Thoracic aorta (tissue), 2 donors: Measurements from ENCODE around the gene MRNIP. TPM values are rescaled to one million over a fixed set of nuclear protein-coding genes. Genes with fewer than 3 reads are reported as not detected.

Source experiments
- ATAC-seq: fragments of 150-250 bp; one replicate; pipeline ENCODE4 v1.8.0; 2017; ENCODE audit warnings: low read depth; ENCODE audit not compliant: insufficient number of reproducible peaks, low FRiP score
- DNase-seq: peaks from one replicate; pipeline ENCODE4 v3.0.0-alpha.2; 2020; ENCODE audit warnings: low spot score
- H3K27ac ChIP-seq, 2 donors: fragments of 200-600 bp; sonication (generic); 1 replicate in 1 of 2; 2 replicates in 1 of 2; pipeline ENCODE4 v1.5.1; 2016; ENCODE audit warnings: mild to moderate bottlenecking in 2 of 2, moderate library complexity in 2 of 2
- H3K27me3 ChIP-seq: fragments of 200-600 bp; sonication (generic); replicated peaks from 2 replicates; pipeline ENCODE4 v1.6.0; 2016; ENCODE audit warnings: mild to moderate bottlenecking; ENCODE audit not compliant: insufficient read depth
- H3K36me3 ChIP-seq: fragments of 200-600 bp; sonication (generic); one replicate; pipeline ENCODE4 v1.5.1; 2016
- H3K4me1 ChIP-seq, 2 donors: fragments of 200-600 bp; sonication (generic); 1 replicate in 1 of 2; 2 replicates in 1 of 2; pipeline versions ENCODE4 v1.5.1 to v1.6.0; 2016; ENCODE audit warnings: low read depth in 2 of 2, mild to moderate bottlenecking in 1 of 2; ENCODE audit not compliant: control insufficient read depth in 1 of 2
- H3K4me3 ChIP-seq: fragments of 200-600 bp; sonication (generic); 2 replicates; pipeline ENCODE4 v1.5.1; 2016; ENCODE audit warnings: mild to moderate bottlenecking
- H3K9me3 ChIP-seq: fragments of 200-600 bp; sonication (generic); 2 replicates; pipeline ENCODE4 v1.5.1; 2016
- total RNA-seq, 2 donors: library from RNA; depleted of rRNA; stranded (reverse); fragments of >200 nt; gene quantifications; one replicate each; pipeline versions ENCODE4 v1.1.0 to v1.2.3, GENCODE V29; 2016
- TF ChIP-seq, protein P1 (sequence below): fragments of 200-600 bp; sonication (generic); IDR thresholded peaks from one replicate; pipeline ENCODE4 v1.5.1; 2019; ENCODE audit warnings: antibody characterized with exemption

The MRNIP gene
- total RNA-seq, 2 donors from 2014 or later: 46.2 to 54.2 TPM

DNA sequence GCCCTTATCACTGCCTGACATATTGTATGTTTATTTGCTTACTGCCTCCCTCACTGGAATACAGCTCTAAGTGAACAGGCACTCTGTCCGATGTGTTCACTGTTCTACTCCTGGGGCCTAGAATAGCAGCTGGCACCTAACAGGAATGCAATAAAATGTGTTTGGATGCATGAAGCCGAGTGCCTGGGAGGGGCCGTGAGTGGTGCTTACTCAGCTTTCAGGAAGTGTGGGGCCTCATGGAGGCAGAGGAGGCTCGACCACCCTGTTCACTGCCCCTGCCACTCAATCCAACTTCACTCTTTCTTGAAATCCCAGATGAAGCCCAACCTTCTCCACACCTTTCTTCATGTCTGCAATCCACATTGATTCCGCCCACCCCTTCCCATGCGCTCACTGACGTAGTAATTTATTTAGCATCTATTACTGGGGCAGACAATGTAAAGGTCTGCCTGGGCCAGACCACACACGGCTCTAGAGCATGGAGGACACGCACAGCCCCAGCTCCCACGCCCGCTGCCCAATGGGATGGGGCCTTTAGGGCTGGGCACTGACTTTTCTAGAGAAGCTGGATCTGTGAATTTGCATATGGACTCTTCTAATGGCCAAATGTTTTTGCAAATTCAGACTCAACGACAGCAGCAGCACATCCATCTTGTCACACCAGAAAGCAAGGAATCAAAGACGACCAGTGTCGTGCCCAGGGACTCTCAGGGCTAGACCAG, 27.7 kb upstream of the MRNIP start:
- TF ChIP-seq, protein P1, sequence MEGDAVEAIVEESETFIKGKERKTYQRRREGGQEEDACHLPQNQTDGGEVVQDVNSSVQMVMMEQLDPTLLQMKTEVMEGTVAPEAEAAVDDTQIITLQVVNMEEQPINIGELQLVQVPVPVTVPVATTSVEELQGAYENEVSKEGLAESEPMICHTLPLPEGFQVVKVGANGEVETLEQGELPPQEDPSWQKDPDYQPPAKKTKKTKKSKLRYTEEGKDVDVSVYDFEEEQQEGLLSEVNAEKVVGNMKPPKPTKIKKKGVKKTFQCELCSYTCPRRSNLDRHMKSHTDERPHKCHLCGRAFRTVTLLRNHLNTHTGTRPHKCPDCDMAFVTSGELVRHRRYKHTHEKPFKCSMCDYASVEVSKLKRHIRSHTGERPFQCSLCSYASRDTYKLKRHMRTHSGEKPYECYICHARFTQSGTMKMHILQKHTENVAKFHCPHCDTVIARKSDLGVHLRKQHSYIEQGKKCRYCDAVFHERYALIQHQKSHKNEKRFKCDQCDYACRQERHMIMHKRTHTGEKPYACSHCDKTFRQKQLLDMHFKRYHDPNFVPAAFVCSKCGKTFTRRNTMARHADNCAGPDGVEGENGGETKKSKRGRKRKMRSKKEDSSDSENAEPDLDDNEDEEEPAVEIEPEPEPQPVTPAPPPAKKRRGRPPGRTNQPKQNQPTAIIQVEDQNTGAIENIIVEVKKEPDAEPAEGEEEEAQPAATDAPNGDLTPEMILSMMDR: no peak
- ATAC-seq (no peak), DNase-seq (no peak)
- no peak overlapping the region for H3K4me3 ChIP-seq
- H3K36me3 ChIP-seq: peaks cover 53% of the 10 kb centered on the region
- H3K9me3 ChIP-seq: peaks cover 15% of the 10 kb centered on the region
- no peaks in the 10 kb centered on the region for H3K4me1 ChIP-seq
- no peak overlapping the region for H3K27ac ChIP-seq
- no peaks in the 10 kb centered on the region for H3K27me3 ChIP-seq

DNA sequence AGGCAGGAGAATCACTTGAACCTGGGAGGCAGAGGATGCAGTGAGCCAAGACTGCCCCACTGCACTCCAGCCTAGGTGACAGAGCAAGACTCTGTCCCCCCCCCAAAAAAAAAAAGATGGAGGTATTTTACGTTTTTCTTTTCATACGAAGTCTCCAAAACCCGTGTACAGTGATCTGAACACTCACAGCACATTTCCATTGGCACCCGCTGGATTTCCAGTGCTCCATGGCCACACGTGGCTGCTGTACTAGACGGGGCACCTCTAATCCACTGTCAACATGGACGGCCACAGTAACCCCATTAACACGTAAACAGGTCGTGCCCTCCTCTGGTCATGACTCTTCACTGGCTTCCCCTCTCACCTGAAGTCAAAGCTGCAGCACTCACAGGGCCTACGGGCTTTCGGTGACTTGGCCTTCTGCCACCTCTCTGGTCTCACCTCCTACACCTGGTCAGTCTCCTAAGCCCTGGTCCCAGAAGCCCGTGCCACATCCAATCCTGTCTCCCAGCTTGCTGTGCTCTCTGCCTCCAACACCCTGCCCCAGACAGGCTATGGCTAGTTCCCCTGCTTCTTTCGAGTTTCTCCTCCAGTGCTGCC, 27.0 kb upstream of the MRNIP start:
- TF ChIP-seq, protein P1: no peak
- H3K27ac ChIP-seq: no peak overlapping the region
- ATAC-seq: no peak

DNA sequence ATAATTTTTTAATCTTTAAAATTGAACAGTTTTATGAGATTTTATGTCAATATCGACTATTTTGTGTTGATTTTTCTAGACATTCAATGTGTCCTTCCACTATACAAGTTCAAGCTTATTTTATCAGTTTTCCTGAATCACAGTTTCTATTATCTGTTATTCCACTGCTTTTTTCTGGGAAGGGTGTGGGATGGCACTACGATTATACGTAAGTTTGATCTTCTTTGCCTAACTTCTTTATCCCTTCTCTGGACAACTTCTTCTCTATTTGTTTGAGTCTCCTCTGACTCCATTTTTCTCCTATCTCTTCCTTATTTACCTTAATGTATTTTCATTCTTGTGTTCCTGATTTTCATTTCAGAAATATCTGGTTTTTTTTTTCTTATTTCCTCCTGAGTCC, 24.5 kb upstream of the MRNIP start:
- peaks cover 15% of the 10 kb centered on the region for H3K9me3 ChIP-seq
- DNase-seq: no peak
- H3K36me3 ChIP-seq: peaks cover 46% of the 10 kb centered on the region
- no peak for ATAC-seq
- no peak overlapping the region for H3K4me3 ChIP-seq
- no peak overlapping the region for H3K27ac ChIP-seq
- TF ChIP-seq, protein P1: no peak
- H3K27me3 ChIP-seq: no peaks in the 10 kb centered on the region
- H3K4me1 ChIP-seq: no peaks in the 10 kb centered on the region

More for the DNA sequence above, 27.0 kb upstream of the MRNIP start:
- Histone ChIP-seq H3K4me1 (no peaks in the 10 kb centered on the region), H3K4me3 (no peak overlapping the region), H3K27me3 (no peaks in the 10 kb centered on the region), H3K9me3 (peaks cover 15% of the 10 kb centered on the region), H3K36me3 (peaks cover 45% of the 10 kb centered on the region)
- no peak for DNase-seq

DNA sequence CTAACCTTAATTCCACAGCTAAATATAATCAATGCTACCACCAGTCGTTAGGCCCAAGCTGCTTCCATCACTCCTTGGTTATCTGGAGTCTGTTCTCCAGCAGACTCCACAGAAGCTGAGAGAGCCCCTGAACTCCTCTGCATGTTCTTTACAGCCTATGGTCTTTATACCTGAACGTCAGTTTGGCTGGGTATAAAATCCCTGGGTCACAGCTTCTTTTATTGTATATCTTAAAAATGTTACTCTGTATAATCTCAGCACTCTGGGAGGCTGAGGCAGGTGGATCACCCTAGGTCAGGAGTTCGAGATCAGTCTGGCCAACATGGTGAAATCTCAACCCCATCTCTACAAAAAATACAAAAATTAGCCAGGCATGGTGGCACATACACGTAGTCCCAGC, 23.7 kb upstream of the MRNIP start:
- H3K27ac ChIP-seq: no peak overlapping the region
- peaks cover 39% of the 10 kb centered on the region for H3K36me3 ChIP-seq
- no peaks in the 10 kb centered on the region for H3K27me3 ChIP-seq
- H3K9me3 ChIP-seq: peaks cover 15% of the 10 kb centered on the region
- TF ChIP-seq, protein P1: no peak
- no peaks in the 10 kb centered on the region for H3K4me1 ChIP-seq
- ATAC-seq (no peak), DNase-seq (no peak)
- no peak overlapping the region for H3K4me3 ChIP-seq

DNA sequence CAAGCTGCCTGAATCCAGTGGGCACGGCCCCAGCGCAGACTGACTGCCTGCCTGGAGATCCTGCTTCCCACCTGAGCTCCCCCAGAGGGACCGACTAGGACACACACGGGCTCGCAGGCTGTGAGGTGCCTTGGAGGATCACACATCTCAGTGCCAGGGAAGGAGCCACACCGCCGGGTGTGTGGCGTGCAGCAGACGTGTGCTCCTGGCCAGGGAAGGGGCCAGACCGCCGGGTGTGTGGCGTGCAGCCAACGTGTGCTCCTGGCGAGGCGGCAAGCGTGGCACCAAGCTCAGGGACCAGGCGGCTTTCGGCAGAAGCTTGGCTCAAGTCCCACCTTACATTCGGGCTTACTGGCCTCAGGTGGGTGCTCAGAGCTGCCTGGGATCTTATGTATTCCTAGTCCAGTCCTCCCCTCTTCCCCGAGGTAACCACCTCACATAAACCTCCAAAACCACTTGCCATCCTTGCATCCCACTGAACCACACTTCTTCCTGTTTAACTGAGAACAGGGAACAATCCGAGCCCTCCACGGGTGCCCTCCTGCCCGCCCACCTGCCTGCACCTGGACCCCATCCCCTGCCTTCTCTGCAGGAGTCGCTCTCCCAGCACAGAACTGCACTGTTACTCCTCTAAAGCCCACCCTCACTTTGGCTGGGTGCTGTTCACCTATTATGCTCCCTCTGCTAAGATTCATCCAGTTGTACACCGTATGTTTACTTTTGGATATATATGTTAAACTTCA, 22.4 kb upstream of the MRNIP start:
- H3K27me3 ChIP-seq: no peaks in the 10 kb centered on the region
- H3K9me3 ChIP-seq: peaks cover 15% of the 10 kb centered on the region
- peaks cover 27% of the 10 kb centered on the region for H3K36me3 ChIP-seq
- no peak overlapping the region for H3K4me3 ChIP-seq
- DNase-seq (no peak), ATAC-seq (no peak)
- H3K4me1 ChIP-seq: no peaks in the 10 kb centered on the region
- TF ChIP-seq, protein P1: no peak
- no peak overlapping the region for H3K27ac ChIP-seq
